GM23338 (cell line): ENCODE data around the gene C1orf21. TPM values are rescaled to one million over a fixed set of nuclear protein-coding genes. Genes with fewer than 3 reads are reported as not detected.

Experiments used
- ATAC-seq: fragments of 200-7000 bp; cut with Tn5 transposase; 3 replicates; pipeline ENCODE4 v1.9.1; 2020
- DNase-seq: peaks from one replicate; pipeline ENCODE4 v3.0.0-alpha.2; 2015; ENCODE audit warnings: low spot score
- H2AFZ ChIP-seq: fragments of 200-600 bp; sonication (generic); 2 replicates; pipeline ENCODE4 v1.8.0; 2016; ENCODE audit warnings: antibody characterized with exemption, mild to moderate bottlenecking, moderate library complexity
- H3F3A ChIP-seq: fragments of 200-600 bp; sonication (generic); replicated peaks from 2 replicates; pipeline ENCODE4 v1.8.0; 2017; ENCODE audit warnings: antibody characterized with exemption, mixed run types, low read depth
- H3K27ac ChIP-seq: fragments of 200-600 bp; sonication (generic); 2 replicates; pipeline ENCODE4 v1.6.1; 2016; ENCODE audit warnings: low read depth
- H3K27me3 ChIP-seq: fragments of 200-600 bp; sonication (generic); 2 replicates; pipeline ENCODE4 v1.8.0; 2016; ENCODE audit warnings: mild to moderate bottlenecking, mixed run types, moderate library complexity; ENCODE audit not compliant: insufficient read depth
- H3K36me3 ChIP-seq: fragments of 200-600 bp; sonication (generic); 2 replicates; pipeline ENCODE4 v1.8.0; 2016; ENCODE audit warnings: mild to moderate bottlenecking; ENCODE audit not compliant: insufficient read depth
- H3K4me1 ChIP-seq: fragments of 200-600 bp; sonication (generic); 2 replicates; pipeline ENCODE4 v1.8.0; 2016; ENCODE audit warnings: mild to moderate bottlenecking, moderate library complexity; ENCODE audit not compliant: insufficient read depth
- H3K4me2 ChIP-seq: fragments of 200-600 bp; sonication (generic); 2 replicates; pipeline ENCODE4 v1.7.1; 2017; ENCODE audit warnings: mixed run types
- H3K4me3 ChIP-seq: fragments of 200-600 bp; sonication (generic); 2 replicates; pipeline ENCODE4 v1.6.1; 2016; ENCODE audit warnings: mixed run types
- H3K79me2 ChIP-seq: fragments of 200-600 bp; sonication (generic); replicated peaks from 2 replicates; pipeline ENCODE4 v1.8.0; 2017; ENCODE audit warnings: mild to moderate bottlenecking; ENCODE audit not compliant: insufficient read depth
- H3K9me2 ChIP-seq: fragments of 200-600 bp; sonication (generic); 2 replicates; pipeline ENCODE4 v1.8.0; 2017; ENCODE audit not compliant: insufficient read depth
- H4K20me1 ChIP-seq: fragments of 200-600 bp; sonication (generic); replicated peaks from 2 replicates; pipeline ENCODE4 v1.8.0; 2017; ENCODE audit warnings: mild to moderate bottlenecking; ENCODE audit not compliant: insufficient read depth
- H3K27ac Mint-ChIP-seq: 2 replicates; pipeline ENCODE4 v1.8.0; 2020; ENCODE audit warnings: inconsistent platforms, mild to moderate bottlenecking, moderate library complexity, mixed read lengths
- H3K27me3 Mint-ChIP-seq: 3 replicates; pipeline ENCODE4 v1.8.0; 2022; ENCODE audit warnings: low read depth, mild to moderate bottlenecking, moderate library complexity, mixed read lengths, inconsistent platforms; ENCODE audit not compliant: insufficient read depth, poor library complexity
- H3K36me3 Mint-ChIP-seq: 3 replicates; pipeline ENCODE4 v1.8.0; 2021; ENCODE audit warnings: low read depth, mild to moderate bottlenecking, inconsistent platforms, moderate library complexity, mixed read lengths
- H3K4me1 Mint-ChIP-seq: 3 replicates; pipeline ENCODE4 v1.8.0; 2020; ENCODE audit warnings: mild to moderate bottlenecking, inconsistent platforms, mixed read lengths
- H3K4me3 Mint-ChIP-seq: 3 replicates; pipeline ENCODE4 v1.8.0; 2021; ENCODE audit warnings: moderate library complexity, mild to moderate bottlenecking, inconsistent platforms, mixed read lengths
- H3K9me3 Mint-ChIP-seq: 3 replicates; pipeline ENCODE4 v1.8.0; 2020; ENCODE audit warnings: moderate library complexity, mild to moderate bottlenecking, inconsistent platforms, mixed read lengths
- CREB1 ChIP-seq: fragments of 250-450 bp; sonication (Bioruptor Pico); IDR thresholded peaks from 2 replicates; pipeline ENCODE4 v1.5.0; 2020; ENCODE audit warnings: low read depth, mild to moderate bottlenecking, moderate library complexity
- EZH2phosphoT487 ChIP-seq: fragments of 200-600 bp; sonication (generic); IDR thresholded peaks from one replicate; pipeline ENCODE4 v1.8.1; 2018; ENCODE audit warnings: antibody characterized with exemption; ENCODE audit not compliant: unreplicated experiment
- JUNB ChIP-seq: IDR thresholded peaks from one replicate; pipeline ENCODE4 v1.6.1; 2016; ENCODE audit warnings: antibody characterized with exemption; ENCODE audit not compliant: unreplicated experiment
- NANOG ChIP-seq: IDR thresholded peaks from 2 replicates; pipeline ENCODE4 v1.6.1; 2016; ENCODE audit warnings: antibody characterized with exemption, borderline replicate concordance
- ZNF114 ChIP-seq: fragments of 250-450 bp; sonication (Bioruptor Pico); IDR thresholded peaks from 2 replicates; pipeline ENCODE4 v1.5.0; 2020; ENCODE audit warnings: mild to moderate bottlenecking, moderate library complexity
- polyA plus RNA-seq: library from polyadenylated mRNA; unstranded; fragments of >200 nt; fragmentation: Nextera tagmentation; extraction: Ambion mirVana; gene quantifications from 2 replicates; pipeline ENCODE4 v1.2.1, GENCODE V29; 2016
- total RNA-seq: library from RNA; depleted of rRNA; stranded (reverse); fragments of >200 nt; shearing (Covaris generic); gene quantifications from 2 replicates; pipeline ENCODE4 v1.2.3, GENCODE V29; 2014
- TF ChIP-seq, protein P1 (sequence below): IDR thresholded peaks from one replicate; pipeline ENCODE4 v1.6.1; 2018; ENCODE audit warnings: antibody characterized with exemption; ENCODE audit not compliant: unreplicated experiment
- TF ChIP-seq, protein P2 (sequence below), 2 experiments: fragments of 200-600 bp in 1 of 2; sonication (generic) in 1 of 2; conservative IDR thresholded peaks; 2 replicates each; pipeline versions ENCODE4 v1.5.1 to v1.6.1; 2016 to 2017; ENCODE audit warnings: antibody characterized with exemption in 2 of 2, low read depth in 2 of 2, mild to moderate bottlenecking in 2 of 2, moderate library complexity in 1 of 2
- TF ChIP-seq, protein P3 (sequence below): IDR thresholded peaks from 2 replicates; pipeline ENCODE4 v1.6.1; 2016; ENCODE audit warnings: antibody characterized with exemption
- TF ChIP-seq, protein P4 (sequence below): fragments of 250-450 bp; sonication (Bioruptor Pico); IDR thresholded peaks from 2 replicates; pipeline ENCODE4 v1.5.0; 2020; ENCODE audit warnings: mild to moderate bottlenecking, moderate library complexity

Gene C1orf21
- total and polyA plus RNA-seq, 2 experiments from 2014 or later, result 28.0 to 40.4 TPM

DNA sequence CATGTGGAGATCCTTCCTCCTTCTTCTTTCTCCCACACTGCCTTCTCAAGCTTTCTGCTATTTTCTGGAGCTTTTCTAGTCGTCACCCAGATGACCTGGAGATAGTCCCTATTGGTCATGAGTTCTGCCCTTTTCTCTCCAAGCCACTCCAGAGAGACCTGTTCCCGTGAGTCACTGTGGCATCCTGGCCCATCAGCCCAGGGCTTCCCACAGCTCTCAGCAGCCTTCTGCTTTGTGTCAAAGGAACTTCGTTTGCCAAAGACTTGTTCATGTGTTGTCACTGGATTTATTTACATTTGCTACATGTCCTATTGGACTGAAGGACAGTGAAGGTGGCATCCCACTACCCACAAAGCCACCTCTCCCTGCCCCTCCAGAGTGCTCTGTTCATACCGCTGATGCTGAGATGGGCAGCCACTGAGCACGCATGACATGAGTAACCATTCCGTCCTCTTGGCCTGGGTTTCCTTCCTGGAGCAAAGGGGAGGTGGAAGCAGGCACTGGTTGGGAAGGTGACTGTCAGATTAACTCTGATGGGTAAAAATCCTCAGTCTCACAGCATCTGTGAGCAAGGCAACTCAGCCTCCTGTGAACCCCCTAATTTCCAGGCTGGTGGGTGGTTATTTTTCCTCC, 248.6 kb downstream of the C1orf21 start (continued):
- TF ChIP-seq, protein P1, sequence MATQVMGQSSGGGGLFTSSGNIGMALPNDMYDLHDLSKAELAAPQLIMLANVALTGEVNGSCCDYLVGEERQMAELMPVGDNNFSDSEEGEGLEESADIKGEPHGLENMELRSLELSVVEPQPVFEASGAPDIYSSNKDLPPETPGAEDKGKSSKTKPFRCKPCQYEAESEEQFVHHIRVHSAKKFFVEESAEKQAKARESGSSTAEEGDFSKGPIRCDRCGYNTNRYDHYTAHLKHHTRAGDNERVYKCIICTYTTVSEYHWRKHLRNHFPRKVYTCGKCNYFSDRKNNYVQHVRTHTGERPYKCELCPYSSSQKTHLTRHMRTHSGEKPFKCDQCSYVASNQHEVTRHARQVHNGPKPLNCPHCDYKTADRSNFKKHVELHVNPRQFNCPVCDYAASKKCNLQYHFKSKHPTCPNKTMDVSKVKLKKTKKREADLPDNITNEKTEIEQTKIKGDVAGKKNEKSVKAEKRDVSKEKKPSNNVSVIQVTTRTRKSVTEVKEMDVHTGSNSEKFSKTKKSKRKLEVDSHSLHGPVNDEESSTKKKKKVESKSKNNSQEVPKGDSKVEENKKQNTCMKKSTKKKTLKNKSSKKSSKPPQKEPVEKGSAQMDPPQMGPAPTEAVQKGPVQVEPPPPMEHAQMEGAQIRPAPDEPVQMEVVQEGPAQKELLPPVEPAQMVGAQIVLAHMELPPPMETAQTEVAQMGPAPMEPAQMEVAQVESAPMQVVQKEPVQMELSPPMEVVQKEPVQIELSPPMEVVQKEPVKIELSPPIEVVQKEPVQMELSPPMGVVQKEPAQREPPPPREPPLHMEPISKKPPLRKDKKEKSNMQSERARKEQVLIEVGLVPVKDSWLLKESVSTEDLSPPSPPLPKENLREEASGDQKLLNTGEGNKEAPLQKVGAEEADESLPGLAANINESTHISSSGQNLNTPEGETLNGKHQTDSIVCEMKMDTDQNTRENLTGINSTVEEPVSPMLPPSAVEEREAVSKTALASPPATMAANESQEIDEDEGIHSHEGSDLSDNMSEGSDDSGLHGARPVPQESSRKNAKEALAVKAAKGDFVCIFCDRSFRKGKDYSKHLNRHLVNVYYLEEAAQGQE, result no peak
- TF ChIP-seq ZNF114 (CRISPR knock-in tag) (no peak), CREB1 (CRISPR knock-in tag) (no peak)
- TF ChIP-seq, protein P2, sequence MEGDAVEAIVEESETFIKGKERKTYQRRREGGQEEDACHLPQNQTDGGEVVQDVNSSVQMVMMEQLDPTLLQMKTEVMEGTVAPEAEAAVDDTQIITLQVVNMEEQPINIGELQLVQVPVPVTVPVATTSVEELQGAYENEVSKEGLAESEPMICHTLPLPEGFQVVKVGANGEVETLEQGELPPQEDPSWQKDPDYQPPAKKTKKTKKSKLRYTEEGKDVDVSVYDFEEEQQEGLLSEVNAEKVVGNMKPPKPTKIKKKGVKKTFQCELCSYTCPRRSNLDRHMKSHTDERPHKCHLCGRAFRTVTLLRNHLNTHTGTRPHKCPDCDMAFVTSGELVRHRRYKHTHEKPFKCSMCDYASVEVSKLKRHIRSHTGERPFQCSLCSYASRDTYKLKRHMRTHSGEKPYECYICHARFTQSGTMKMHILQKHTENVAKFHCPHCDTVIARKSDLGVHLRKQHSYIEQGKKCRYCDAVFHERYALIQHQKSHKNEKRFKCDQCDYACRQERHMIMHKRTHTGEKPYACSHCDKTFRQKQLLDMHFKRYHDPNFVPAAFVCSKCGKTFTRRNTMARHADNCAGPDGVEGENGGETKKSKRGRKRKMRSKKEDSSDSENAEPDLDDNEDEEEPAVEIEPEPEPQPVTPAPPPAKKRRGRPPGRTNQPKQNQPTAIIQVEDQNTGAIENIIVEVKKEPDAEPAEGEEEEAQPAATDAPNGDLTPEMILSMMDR (conservative IDR thresholded peaks at IDR 0.05; ENCODE audit: low read depth in 2 of 2), result no peak
- TF ChIP-seq, protein P3, sequence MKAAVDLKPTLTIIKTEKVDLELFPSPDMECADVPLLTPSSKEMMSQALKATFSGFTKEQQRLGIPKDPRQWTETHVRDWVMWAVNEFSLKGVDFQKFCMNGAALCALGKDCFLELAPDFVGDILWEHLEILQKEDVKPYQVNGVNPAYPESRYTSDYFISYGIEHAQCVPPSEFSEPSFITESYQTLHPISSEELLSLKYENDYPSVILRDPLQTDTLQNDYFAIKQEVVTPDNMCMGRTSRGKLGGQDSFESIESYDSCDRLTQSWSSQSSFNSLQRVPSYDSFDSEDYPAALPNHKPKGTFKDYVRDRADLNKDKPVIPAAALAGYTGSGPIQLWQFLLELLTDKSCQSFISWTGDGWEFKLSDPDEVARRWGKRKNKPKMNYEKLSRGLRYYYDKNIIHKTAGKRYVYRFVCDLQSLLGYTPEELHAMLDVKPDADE, result no peak

DNA sequence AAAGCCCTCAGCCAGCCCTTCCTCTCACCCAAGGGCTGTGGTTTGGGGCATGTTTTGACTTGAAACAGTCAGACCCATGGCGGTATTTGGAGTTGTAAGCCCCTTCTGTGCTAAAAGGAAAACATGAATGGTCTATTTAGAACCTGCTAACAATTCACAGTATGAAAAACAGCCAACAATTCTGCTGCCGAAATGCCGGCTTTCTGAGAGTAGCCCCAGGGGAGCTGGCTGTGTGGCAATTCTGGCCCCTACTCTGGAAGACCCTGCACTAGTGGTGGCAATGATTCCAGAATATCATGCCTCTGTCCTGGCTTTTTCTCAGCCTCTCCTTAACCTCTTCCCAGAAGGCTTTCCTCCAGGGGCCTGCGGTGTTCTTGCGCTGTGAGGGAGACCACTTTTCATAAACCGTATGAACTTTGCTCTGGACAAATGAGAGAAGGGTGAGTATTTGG, 249.2 kb downstream of the C1orf21 start:
- Histone ChIP-seq H3K4me1 (no peaks in the 10 kb centered on the region), H3K79me2 (no peaks in the 10 kb centered on the region), H4K20me1 (no peaks in the 10 kb centered on the region), H3K27ac (no peak overlapping the region), H3K4me2 (no peak overlapping the region), H3F3A (no peaks in the 10 kb centered on the region), H3K36me3 (no peaks in the 10 kb centered on the region), H2AFZ (no peak overlapping the region), H3K27me3 (no peaks in the 10 kb centered on the region), H3K9me2 (peaks cover 28% of the 10 kb centered on the region; the same call in 1 of the 2 replicates), H3K4me3 (no peak overlapping the region)
- H3K27me3 Mint-ChIP-seq, result peaks cover 8% of the 10 kb centered on the region
- DNase-seq, result no peak
- no peaks in the 10 kb centered on the region for H3K36me3 Mint-ChIP-seq
- ATAC-seq, result no peak
- no peak overlapping the region for H3K4me3 Mint-ChIP-seq
- H3K4me1 Mint-ChIP-seq, result no peaks in the 10 kb centered on the region
- H3K9me3 Mint-ChIP-seq, result no peaks in the 10 kb centered on the region; the same call in 2 of the 3 replicates
- H3K27ac Mint-ChIP-seq, result no peak overlapping the region
- TF ChIP-seq, protein P3, result no peak
- TF ChIP-seq, protein P4, sequence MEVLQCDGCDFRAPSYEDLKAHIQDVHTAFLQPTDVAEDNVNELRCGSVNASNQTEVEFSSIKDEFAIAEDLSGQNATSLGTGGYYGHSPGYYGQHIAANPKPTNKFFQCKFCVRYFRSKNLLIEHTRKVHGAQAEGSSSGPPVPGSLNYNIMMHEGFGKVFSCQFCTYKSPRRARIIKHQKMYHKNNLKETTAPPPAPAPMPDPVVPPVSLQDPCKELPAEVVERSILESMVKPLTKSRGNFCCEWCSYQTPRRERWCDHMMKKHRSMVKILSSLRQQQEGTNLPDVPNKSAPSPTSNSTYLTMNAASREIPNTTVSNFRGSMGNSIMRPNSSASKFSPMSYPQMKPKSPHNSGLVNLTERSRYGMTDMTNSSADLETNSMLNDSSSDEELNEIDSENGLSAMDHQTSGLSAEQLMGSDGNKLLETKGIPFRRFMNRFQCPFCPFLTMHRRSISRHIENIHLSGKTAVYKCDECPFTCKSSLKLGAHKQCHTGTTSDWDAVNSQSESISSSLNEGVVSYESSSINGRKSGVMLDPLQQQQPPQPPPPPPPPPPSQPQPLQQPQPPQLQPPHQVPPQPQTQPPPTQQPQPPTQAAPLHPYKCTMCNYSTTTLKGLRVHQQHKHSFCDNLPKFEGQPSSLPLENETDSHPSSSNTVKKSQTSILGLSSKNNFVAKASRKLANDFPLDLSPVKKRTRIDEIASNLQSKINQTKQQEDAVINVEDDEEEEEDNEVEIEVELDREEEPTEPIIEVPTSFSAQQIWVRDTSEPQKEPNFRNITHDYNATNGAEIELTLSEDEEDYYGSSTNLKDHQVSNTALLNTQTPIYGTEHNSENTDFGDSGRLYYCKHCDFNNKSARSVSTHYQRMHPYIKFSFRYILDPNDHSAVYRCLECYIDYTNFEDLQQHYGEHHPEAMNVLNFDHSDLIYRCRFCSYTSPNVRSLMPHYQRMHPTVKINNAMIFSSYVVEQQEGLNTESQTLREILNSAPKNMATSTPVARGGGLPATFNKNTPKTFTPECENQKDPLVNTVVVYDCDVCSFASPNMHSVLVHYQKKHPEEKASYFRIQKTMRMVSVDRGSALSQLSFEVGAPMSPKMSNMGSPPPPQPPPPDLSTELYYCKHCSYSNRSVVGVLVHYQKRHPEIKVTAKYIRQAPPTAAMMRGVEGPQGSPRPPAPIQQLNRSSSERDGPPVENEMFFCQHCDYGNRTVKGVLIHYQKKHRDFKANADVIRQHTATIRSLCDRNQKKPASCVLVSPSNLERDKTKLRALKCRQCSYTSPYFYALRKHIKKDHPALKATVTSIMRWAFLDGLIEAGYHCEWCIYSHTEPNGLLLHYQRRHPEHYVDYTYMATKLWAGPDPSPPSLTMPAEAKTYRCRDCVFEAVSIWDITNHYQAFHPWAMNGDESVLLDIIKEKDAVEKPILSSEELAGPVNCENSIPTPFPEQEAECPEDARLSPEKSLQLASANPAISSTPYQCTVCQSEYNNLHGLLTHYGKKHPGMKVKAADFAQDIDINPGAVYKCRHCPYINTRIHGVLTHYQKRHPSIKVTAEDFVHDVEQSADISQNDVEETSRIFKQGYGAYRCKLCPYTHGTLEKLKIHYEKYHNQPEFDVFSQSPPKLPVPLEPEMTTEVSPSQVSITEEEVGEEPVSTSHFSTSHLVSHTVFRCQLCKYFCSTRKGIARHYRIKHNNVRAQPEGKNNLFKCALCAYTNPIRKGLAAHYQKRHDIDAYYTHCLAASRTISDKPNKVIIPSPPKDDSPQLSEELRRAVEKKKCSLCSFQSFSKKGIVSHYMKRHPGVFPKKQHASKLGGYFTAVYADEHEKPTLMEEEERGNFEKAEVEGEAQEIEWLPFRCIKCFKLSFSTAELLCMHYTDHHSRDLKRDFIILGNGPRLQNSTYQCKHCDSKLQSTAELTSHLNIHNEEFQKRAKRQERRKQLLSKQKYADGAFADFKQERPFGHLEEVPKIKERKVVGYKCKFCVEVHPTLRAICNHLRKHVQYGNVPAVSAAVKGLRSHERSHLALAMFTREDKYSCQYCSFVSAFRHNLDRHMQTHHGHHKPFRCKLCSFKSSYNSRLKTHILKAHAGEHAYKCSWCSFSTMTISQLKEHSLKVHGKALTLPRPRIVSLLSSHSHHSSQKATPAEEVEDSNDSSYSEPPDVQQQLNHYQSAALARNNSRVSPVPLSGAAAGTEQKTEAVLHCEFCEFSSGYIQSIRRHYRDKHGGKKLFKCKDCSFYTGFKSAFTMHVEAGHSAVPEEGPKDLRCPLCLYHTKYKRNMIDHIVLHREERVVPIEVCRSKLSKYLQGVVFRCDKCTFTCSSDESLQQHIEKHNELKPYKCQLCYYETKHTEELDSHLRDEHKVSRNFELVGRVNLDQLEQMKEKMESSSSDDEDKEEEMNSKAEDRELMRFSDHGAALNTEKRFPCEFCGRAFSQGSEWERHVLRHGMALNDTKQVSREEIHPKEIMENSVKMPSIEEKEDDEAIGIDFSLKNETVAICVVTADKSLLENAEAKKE (CRISPR knock-in tag), result no peak
- TF ChIP-seq JUNB, result no peak
- no peak for TF ChIP-seq NANOG
- no peak for TF ChIP-seq EZH2phosphoT487
